Stimulated activated CD8-positive, alpha-beta memory T cell treated with anti-CD3 and anti-CD28 coated beads, Interleukin-2, amount 100 ng/mL, for 48 hours (primary cell): ENCODE data around the gene IL6R.
"Not testable (repeated sequence)": the region's sequence is repeated elsewhere in the genome, so short reads cannot be mapped to it uniquely, and the experiment has no call there.

Experiments used
- DNase-seq, 2 donors: peaks; one replicate each; pipeline ENCODE4 v3.0.0-alpha.2; 2020; ENCODE audit warnings: low read depth in 2 of 2

IL6R gene

GRCh38 chr1:154404984-154405746 lies at the start of gene IL6R:
Gene IL6R, plus strand, starts transcription at chr1:154405343. Its CDS starts 287 bp downstream, at chr1:154405630.
- DNase-seq, result peak; percentile 43 to 52

GRCh38 chr1:154358519-154358918 lies 46.6 kb upstream of the IL6R start:
- DNase-seq, result no peak

GRCh38 chr1:154360288-154360687 lies 44.9 kb upstream of the IL6R start:
- no peak for DNase-seq

DNA sequence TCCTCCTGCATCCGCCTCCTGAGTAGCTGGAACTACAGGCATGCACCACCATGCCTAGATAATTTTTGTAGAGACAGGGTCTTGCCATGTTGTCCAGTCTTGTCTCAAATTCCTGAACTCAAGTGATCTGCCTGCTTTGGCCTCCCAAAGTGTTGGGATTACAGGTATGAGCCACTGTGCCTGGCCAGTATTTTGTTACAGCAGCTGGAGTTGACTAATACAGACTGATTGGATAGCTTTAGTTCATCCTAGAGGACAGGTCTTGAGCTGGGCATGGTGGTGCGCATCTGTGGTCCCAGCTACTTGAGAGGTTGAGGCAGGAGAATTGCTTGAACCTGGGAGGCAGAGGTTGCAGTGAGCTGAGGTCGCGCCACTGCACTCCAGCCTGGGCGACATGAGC lies 44.3 kb upstream of the IL6R start:
- DNase-seq, result not testable (repeated sequence)

- DNase-seq, result no peak
Measured at GRCh38 chr1:154361357-154361756, 43.8 kb upstream of the IL6R start.

- no peak for DNase-seq
Measured at GRCh38 chr1:154371436-154371835, 33.7 kb upstream of the IL6R start.

GRCh38 chr1:154373777-154374357 lies 31.3 kb upstream of the IL6R start:
- DNase-seq, result not testable (repeated sequence)

DNA sequence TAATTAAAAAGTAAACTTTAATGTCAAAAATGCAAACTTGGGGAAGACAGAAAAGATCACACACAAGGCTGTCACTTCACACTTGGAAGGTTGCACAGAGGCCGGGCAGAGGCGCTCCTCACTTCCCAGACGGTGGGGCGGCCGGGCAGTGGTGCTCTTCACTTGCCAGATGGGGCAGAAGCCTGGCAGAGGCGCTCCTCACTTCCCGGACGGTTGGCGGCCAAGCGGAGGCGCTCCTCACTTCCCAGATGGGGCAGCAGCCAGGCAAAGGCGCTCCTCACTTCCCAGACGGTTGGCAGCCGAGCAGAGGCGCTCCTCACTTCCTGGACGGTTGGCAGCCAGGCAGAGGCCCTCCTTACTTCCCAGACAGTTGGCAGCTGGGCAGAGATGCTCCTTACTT lies 25.8 kb upstream of the IL6R start:
- DNase-seq, result no peak

DNA sequence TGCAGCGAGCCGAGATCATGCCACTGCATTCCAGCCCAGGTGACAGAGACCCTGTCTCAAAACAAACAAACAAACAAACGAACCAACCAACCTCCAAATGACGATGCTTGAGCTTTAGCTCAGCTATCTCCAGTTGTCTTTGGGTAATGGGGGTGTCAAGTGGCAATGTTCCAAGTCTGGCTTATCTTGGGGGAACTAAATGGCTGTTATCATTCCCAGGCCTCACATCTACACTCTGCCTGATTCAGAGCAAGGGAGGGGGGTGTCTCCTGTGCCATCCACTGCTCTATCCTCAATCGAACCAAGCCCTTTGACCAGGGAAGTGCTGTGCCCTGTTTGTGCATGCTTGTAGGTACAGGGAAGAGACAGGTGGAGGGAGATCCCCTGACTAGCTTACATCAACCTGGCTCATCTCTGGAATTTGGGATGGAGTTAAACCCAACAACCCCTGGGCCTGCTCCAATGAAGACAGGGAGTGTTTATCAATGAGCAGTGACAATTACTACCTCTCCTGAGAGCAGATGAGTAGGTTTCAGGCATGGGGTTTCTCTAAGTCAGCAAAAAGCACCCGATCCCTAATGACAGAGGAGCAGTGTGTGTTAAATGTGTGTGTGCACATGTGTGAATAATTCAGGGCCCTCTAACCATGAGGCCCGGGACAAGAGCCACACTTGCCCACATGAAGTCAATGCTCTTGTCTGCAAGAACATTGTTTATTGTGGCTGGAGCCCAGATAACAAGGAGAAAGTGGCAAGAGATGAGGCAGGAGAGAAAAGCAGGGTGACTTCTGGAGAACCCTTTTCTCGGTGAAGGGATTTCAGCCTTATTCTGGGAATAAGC lies 20.3 kb upstream of the IL6R start:
- no peak for DNase-seq

- DNase-seq, result peak; percentile 82 to 83
Measured at GRCh38 chr1:154386643-154387352, 18.3 kb upstream of the IL6R start.

GRCh38 chr1:154391086-154391770 lies 13.9 kb upstream of the IL6R start:
- DNase-seq, result no peak

GRCh38 chr1:154398141-154398540 lies 7.0 kb upstream of the IL6R start:
- no peak for DNase-seq

- DNase-seq, result no peak
Measured at GRCh38 chr1:154398678-154399077, 6.5 kb upstream of the IL6R start.

GRCh38 chr1:154400381-154400801 lies 4.8 kb upstream of the IL6R start:
- no peak for DNase-seq

DNA sequence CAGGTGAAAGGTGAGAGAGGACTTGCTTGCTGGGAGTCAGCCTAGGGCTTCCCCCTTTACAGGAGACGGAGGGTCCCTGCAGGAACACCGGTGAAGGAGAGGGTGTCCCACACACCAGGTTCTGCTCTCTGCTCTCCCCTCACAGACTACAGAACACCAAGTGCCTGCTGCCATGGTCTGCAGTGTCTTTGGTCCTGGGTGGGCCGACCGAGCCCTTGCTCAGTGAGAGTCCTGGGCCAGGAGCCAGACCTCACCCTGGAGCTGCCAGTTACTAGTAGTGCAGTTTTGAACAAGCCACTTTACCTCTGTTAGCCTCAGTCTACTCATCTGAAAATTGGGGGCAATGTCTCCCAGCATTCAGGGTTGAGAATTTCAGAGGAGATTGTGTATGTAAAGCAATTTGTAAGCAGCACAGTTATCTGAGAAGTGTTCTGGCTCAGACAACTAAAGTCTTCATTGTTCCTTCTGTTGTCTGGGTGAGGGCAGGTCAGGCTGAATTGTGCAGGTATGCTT lies 2.7 kb upstream of the IL6R start:
- no peak for DNase-seq

- DNase-seq, result no peak
Measured at GRCh38 chr1:154403261-154403943, 1.7 kb upstream of the IL6R start.

DNA sequence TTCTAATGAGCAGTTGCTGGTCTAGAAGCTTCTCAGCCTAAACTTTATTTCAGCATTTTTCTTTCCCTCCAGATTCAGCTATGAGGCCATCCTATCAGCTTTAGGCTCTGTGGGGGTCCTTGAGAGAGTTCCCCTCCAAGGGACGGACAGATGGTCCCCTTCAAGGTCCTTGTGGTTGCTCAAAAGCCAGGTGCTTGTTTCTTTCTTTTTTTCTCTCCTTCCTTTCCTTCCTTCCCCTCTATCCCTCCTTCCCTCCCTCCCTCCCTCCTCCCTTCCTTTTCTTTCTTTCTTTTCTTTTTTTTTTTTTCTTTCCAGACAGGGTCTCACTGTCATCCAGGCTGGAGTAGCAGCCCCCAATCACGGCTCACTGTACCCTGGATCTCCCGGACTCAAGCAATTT lies 1.2 kb upstream of the IL6R start:
- no peak for DNase-seq

GRCh38 chr1:154404511-154404931 lies 622 bp upstream of the IL6R start:
- DNase-seq, result no peak

- peak; percentile 50 to 54 for DNase-seq
Measured at GRCh38 chr1:154405747-154406571, 816 bp downstream of the IL6R start.

GRCh38 chr1:154406572-154406879 lies 1.4 kb downstream of the IL6R start:
- no peak for DNase-seq
